GM21390 (cell line): Measurements from ENCODE around the gene CDC26.

Experiments
- ATAC-seq: cut with Tn5 transposase; IDR thresholded peaks from one replicate; pipeline ENCODE4 v1.9.1; 2021; ENCODE audit not compliant: unreplicated experiment

The CDC26 gene

DNA sequence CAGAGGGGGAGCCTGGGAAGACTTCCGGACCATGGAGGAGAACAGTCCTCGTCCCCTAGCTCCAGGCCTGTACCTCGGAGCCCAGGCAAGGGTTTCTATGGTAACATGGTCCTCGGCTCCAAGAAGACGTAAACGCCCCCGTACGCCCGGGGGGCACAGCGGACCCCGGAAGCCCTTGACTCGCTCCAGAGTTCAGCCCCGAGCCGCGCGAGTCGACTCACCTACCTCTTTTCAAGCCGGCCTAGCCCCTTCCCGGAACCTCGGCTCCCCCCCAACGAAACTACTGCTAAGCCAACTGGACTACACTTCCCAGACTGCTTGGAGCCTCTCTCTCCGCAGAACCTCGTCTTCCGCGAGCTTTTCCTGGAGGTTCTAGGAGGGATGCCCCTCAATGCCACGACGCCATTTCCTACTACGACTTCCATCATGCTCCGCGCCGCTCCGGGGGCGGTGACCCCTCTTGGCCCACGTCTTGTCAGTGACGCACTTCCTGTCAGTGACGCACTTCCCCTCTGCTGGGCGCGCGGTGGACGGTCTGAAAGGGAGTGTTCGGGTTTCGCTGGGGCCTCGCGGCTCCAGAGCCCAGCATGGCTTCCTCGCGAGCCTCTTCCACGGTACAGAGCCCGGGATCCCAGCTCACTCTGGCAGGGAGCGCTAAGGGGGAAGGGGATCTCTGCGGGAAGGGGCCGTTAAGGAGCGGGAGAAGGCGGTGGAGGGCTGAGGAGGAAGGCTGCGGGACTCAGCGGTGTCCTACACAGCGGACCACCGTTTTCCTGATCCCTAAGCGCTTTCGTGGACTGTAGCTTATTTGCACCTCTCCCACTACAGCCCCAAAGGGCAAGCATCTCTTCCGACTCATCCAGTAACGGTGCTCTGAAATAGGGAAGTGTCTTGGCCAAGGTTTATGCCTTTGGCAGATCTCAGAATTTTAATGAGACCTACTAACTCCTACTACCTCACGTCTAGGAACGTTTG is at the start of gene CDC26, which contains the start of gene PRPF4:
Gene CDC26 (minus strand): TSS at position 416 of the 975 bp plus-strand sequence. CDS start 3,065 bp downstream, outside the sequence.
Gene PRPF4 (plus strand): TSS at position 502 of the 975 bp plus-strand sequence. CDS start 86 bp downstream, at position 588.
- ATAC-seq, result peak; percentile 97

DNA sequence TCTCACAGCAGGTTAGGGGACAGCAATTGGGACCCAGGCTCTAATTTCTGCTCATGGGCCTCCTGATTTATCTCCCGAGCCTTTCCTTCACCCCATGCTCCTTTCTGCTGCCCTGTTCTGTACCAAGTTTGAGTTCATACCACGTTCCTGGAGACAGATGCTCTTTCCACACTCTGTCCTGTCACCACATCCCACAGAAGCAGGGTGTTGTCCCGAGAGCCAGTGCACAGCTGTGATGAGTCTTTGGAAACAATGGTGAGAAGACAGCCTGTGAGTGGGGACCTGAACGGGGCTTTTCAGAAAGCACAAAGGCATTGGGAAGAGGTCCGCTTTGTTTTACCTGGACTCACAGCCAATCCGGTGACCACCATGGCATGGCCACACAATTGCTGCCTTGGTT is 47.3 kb upstream of the CDC26 start:
- no peak for ATAC-seq

DNA sequence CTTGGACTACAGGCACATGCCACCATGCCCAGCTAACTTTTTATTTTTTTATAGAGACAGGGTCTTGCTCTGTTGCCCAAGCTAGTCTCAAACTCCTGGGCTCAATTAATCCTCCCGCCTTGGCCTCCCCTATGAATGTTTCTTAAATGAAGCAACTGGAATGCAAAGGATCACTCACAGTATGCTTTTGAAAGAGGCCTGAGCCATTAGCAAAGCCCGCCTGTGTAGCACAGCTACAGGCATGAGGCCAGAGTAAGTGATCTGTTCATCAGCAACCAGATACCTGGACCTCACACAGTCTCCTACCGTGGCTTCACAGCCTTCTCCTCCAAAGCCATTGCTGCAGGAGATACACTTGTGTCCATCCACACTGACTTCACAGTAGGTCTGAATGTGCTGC is 44.7 kb upstream of the CDC26 start:
- ATAC-seq, result no peak

DNA sequence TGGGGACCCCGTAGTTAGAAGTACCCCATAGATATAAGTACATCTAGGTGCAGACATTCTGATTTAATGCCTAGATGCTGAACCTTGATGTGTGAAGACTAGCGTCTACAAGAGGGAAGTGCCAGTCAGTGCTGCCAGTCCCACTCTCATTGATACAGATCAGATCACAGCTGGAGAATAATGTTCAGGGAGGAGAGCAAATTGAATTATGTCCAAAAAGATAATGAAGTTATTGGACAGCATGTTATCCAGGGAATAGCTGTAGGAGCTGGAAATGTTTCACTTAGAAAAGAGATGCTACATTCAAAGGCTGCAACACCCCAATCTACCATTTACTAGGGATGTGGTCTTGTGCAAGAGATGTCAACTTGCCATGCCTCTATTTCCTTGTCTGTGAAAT is 43.7 kb upstream of the CDC26 start:
- ATAC-seq, result no peak

DNA sequence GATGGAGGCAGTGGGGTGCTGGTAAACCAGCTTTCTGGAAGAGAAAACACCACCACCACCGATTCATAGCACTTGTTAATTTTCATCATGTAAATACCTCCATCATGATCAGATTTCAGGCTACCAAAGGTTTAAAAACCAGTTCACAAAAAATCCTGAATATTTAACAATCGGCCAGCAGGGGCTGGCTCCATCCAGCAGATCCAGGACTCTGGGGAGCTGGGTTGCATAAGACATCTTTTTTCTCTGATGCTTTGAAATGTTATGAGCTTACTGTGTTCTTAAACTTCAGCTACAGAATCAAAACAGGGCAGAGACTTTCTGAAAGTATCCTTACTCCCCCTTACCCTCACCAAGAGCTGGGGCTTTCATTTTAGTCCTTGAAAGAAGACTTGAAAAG is 42.4 kb upstream of the CDC26 start:
- ATAC-seq, result no peak

DNA sequence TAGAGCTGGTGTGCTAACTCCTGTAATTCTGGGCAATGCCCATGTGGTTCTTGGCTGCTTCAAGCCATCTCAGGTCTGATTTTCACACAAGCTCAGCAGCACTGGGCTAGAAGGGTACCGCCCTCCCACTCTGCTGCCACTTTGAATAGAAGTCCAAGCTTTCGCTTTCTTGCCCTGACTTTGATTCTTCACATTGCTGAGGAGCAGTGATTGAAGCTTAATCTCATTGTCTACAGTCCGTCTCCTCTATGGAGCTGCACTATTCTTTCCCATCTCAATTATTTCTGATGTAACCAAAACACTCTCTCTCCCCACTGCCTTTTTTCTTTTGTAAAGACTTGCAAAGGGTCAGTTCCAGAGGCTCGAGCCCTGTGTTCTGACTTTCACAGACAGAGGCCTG is 40.7 kb upstream of the CDC26 start:
- ATAC-seq, result no peak

DNA sequence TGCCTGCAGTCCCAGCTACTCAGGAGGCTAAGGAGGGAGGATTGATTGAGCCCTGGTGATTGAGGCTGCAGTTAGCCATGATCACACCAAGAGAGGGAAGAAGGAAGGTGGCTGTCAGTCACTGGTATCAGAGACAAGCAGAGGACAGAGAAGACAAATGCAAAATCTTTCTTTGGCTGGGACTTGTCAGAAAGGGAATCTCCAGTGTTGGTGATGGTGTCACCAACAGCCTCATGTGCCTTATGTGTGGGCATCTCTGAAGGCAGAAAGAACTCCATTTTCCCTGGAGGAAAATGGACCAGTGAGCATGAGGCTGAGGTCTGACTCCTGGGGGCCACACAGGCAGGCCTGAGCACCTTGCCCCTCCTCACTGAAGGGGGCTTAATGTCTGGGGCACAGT is 39.9 kb upstream of the CDC26 start:
- ATAC-seq, result no peak

DNA sequence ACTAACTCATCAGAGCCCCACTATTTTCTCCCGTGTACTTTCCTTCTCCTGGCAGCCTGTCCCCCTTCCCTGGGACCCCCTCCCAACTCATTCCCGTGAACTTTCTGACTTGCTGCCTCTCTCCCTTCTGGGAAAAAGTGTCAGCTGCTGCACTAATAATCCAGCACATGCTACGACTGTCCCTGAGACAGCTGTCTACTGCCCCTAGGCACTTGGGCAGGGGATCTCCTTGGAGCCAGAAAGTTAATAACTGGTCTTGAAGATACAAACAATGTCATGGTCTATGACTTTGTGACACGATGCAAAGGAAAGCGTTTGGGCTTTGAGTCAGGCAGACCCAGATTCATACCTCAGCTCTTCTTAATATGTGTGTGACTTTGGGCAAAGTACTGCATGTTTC is 37.9 kb upstream of the CDC26 start:
- ATAC-seq, result no peak

DNA sequence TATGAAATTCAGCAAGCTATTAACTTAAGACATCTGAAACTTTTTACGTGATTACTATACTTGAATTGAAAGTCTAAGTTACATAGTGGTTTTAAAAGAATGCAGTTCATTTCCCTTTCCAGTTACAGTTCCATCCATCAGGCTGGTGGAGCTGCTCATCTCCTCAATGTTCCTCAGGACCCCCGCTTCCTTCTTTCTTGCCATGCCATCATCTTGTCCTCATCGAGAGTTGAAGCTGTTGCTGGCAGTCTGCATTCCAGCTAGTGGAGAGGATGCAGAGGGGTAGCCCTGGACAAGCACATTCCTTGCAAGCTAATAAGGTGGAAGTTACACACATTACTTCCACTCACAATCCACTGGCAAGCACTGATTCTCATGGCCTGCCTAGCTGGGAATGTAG is 36.6 kb upstream of the CDC26 start:
- ATAC-seq, result no peak

DNA sequence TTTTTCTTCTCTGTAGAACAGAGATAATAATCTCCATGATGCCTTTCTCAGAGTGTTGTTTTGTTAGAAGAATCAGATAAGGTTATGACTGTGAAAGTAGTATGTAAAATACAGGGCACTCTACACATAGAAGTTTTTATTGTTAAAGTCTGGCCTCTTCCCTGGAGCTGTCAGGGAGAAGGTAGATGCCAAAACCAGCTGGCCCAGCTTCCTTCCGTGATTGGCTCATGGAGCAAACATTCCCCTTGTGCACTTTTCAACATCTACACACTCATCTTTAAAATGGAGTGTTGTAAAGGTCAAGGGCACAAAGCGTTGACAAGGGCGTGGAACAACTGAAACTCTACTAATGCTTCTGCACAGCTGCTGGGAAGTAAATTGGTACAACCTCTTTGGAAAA is 35.2 kb upstream of the CDC26 start:
- ATAC-seq, result no peak

DNA sequence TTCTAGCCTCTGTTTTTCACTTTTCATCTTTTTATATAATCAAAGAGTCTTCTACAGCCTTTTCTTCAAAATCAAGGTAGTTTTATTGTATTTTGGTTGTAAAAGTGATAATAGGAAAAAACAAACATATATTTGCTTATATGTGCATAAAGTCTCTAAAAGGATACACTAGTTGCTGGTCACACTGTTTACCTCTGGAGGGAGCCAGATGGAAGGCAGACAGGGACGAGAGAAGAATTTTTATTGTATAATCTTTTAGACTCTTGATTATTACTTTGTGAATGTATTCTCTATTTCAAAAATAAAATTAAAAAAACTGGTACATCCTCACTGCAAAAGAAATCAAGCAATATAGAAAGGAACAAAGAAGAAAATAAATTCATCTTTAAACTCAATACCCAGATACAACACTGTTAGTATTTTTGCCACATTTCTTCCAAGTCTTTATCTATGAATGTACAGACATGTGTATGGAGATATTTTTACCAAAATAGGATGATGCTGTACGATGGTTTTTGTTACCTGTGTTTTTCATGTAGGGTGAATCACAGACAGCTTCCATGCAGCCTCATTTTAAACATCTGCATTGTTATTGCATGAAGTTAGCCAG is 33.9 kb upstream of the CDC26 start:
- ATAC-seq, result no peak

DNA sequence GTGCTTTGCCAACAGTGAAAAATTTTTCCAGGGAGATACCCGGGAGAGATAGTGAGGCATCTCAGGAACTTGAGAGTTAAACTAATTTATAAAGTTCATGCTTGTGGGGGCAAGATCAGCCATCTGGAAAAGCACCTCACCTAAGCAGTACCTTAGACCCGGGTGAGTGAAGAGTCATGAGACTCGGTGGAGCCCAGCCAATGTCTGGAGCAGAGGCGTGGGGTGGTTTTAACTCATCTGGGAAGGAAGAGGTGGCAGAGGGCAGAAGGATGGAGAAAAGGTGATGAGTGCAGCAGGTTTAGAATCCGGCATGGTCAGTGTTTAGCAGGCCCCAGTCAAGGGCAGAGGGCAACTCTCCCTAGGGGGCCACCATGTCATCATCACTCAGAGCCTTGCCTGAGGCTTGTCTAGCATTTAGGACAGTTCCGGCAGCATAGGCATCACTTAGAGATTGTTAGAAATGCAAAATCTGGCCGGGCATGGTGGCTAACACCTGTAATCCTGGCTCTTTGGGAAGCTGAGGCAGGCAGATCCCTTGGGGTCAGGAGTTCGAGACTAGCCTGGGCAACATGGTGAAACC is 32.1 kb upstream of the CDC26 start:
- ATAC-seq, result no peak

DNA sequence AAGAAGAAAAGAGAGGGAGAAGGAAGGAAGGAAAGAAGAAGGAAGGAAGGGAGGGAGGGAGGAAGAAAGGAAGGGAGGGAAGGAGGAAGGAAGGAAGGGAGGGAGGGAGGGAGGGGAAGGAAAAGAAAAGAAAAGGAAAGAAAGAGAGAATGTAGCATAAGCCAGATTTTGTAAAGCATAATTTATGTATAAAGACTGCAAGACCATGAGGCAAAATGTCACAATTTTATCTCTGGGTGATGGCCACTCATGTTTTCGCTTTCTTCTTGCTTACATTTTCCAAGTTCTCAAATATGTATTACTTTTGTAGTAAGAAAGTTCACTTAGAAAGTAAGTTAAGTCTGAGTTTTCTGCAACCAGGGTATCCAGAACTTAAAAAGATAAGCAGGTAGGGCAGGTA is 31.2 kb upstream of the CDC26 start:
- ATAC-seq, result no peak

DNA sequence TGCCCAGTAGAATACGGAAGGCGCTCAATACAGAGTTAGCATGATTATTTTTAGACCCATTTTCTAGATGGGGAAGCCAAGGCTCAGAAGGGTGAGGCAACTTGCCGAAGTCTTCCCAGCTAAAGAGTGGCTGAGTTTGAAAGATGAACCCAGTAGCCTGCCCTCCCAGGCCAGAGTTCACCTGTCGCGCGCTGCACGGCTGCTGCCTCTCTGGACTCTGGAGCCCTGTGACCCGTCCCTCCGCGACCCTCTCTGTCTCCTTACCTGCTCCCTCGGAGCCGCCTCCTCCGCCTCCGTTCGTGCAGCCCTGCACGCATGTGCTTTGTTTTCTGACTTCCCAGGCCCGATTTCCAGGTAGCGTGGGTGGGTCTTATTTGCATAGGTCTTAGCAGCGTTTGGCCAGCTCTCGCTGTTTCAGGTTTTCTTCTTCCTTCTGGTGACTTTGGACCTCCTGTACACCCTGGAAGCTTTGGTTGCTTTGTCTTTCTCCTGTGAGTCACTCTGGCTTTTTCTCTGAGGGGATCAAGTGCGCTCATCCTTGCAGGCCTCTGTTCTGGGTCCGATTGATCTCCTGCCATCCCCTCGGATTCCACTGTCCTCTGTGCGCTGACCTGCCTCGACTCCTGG is 27.5 kb upstream of the CDC26 start, which contains the start of gene RNF183:
Gene RNF183 (minus strand): TSS at position 585 of the 627 bp plus-strand sequence. CDS start 5,192 bp downstream, outside the sequence.
- ATAC-seq, result no peak

DNA sequence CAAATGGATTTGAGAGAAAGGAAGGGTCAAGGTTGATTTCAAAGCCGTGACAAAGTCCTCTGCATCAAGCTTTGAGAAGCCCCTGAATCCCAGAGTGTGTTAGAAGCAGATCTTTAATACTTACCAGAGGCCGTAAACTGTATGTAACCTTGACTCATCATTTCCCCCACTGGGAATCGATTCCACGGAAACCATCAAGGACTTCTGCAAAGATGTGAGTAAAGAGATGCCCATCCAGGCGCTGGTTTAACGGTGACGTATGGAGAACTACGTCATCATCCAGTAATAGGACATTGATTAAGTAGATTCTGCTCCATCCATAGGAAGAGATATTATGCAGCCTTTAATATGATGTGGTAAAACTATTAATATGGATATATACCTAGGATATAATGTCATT is 26.2 kb upstream of the CDC26 start:
- no peak for ATAC-seq

DNA sequence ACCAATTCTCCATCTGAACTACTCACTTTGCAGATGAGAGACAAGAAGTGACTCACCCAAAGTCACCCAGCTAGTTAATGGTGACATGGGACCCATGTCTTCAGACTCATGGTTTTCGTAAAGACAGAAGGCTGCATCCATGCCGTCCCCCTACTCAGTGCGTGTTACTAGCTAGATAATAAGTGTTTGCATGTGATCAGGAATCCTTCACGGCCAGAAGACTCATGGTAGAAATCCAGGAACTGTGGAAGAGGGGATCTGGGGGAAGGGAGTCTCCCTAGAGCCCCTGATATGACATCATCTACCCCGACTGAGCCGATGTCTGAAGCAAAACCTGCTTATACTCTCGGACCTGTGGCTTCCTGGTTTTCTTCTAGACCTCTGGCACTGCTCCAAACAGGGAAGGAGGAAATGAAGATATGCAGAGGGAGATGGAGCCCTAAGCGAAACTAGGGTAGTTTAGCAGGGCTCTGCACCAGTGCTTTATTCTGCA is 24.5 kb upstream of the CDC26 start:
- no peak for ATAC-seq

DNA sequence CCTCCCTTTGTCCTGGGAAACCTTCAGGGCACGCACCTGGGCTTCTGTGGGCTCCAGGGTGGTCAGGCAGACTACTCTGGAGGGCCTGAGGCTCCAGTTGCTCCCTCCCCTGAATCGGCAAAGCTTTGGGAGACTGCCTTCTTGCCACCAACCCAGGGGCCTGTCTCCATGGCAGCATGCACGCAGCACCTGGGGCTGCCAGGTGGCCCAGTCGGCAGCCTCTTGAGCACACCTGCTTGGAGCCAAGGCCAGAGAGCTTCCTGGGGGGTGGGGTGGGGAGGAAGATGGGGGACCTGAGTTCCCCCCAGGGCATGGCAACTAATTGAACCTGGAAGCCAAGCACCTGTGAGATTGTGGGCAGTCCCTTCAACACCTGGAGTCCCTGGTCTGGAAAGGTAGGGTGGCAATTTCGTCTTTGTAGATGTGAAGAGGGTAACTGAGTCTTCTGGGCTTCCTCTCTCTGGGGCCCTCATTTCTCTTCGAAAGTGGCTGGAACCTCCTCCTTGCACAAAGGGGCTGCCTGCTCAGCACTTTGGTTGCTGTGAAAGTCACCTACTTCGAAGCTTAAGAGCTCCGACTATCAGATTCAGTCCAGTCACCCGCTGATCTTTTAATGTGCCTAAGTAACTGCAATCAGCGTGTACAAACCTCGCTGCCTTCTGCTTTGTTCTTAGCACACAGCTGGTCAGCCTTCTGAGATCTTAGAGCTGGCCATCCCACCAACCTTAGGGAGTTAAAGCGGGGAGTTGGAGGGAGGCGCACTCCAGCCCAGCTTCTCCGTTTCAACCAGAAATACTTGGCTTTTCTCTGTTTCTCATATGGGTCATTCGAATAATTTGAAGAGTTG is 23.8 kb upstream of the CDC26 start:
- ATAC-seq, result no peak

DNA sequence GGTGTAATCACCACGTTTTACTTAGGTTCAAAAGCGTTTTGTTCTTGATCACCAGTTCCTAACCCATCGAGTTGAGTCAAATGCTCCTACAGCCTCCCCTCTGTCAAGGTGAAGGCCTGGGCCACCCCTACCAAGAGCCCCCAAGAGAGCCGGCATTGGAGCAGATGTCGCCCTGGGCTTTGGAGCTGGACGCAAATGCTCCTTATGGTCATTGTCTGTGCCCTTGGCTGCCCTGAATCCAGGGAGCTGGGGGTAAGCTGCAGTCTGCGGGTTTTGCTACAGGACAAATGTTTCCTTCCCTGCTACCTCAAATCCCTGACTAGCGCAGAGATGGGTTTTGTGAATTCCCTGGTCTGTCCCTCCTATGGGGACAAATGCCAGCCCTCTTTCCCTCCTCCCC is 22.9 kb upstream of the CDC26 start:
- no peak for ATAC-seq

DNA sequence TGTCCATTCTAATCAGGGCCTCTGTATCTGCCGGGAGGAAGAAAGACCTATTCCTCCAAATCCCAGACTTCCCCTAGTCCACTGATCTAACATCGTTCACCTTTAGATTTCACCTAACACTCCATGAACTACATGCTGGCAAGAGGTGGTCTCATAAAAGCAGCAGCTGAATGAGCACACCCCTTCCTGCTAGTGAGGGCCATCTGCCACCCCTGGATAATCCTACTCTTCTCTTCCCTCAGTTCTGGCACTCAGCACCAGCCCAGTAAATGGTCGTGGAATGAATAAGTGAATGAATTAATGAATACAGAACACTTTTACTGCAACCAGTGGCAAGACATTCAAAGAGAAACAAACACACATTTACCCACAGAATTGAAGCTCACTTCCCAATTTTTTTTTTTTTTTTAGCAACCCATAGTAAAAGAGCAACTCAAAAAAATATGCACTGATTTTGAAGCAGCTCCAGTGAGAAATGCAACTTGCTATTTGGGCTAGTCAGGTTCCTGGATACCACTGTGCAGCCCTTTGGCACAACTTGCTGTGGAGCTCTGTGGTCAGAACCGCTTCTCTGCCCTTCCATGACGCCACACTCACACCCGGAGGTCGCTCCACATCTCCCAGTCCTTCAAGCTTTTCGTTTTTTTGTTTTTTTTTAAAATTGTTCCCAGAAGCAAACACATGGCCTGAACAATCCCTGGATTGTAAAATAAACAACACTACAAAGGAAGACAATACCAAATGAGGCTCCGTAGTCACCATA is 21.6 kb upstream of the CDC26 start:
- ATAC-seq, result no peak
